ENCODE measurements around the gene C12orf76. TPM values are rescaled to one million over a fixed set of nuclear protein-coding genes. Genes with fewer than 3 reads are reported as not detected.
A peak's percentile ranks its signal among the peaks of the same experiment; 100 is the strongest.
"Not testable (repeated sequence)": the region's sequence is repeated elsewhere in the genome, so short reads cannot be mapped to it uniquely, and the experiment has no call there.

C12orf76 gene
- polyA plus RNA-seq, 2 of the 4 experiments (the other 2 are of a cell fraction): 13.3 to 22.6 TPM

GRCh38 chr12:110012659-110013058 lies 35.7 kb downstream of the C12orf76 start:
- Histone ChIP-seq H3K9me3 (no peaks in the 10 kb centered on the region), H3K4me1 (peaks cover 8% of the 10 kb centered on the region; the same call in 2 of the 3 replicates), H3K4me2 (no peak overlapping the region), H3K4me3 (no peak overlapping the region), H3K27ac (no peak overlapping the region)
- FAIRE-seq: no peak
- no peak for ATAC-seq
- DNase-seq (ENCODE audit: low read depth in 1 of 2, low spot score in 1 of 2): no peak
- ChIA-PET CTCF (interaction anchor here (1.2 to 1.3 kb wide), 2 partner anchors 9 to 25 kb away, joined by 3 read pairs; no protein-coding TSS in a partner anchor), POLR2A (no interaction called here)
- WGBS (ENCODE audit: missing lambda C conversion rate): 91% methylated on average over 4 of the region's 4 CpGs
- no peak for TF ChIP-seq TP53 (CRISPR knock-in tag; IDR thresholded peaks at IDR 0.05)
- peak in 1 of 2 experiments; percentile 66; a peak in 2 of 4 replicates for TF ChIP-seq CEBPB (IDR thresholded peaks at IDR 0.05)
- no peak for TF ChIP-seq KDM5A (IDR thresholded peaks at IDR 0.05)
- TF ChIP-seq NR3C1 (IDR thresholded peaks at IDR 0.05): no peak
- no peak for TF ChIP-seq MAFK (IDR thresholded peaks at IDR 0.05; ENCODE audit: partially characterized antibody)

- Histone ChIP-seq H3K27ac (no peak overlapping the region), H3K4me2 (no peak overlapping the region), H3K4me1 (peaks cover 8% of the 10 kb centered on the region; the same call in 2 of the 3 replicates), H3K4me3 (no peak overlapping the region), H3K9me3 (no peaks in the 10 kb centered on the region)
- ChIA-PET CTCF (no interaction called here), POLR2A (no interaction called here)
- ATAC-seq (no peak), FAIRE-seq (no peak), DNase-seq (ENCODE audit: low read depth in 1 of 2, low spot score in 1 of 2) (no peak)
- TF ChIP-seq RAD21 (conservative IDR thresholded peaks at IDR 0.05 in 1 of 2, IDR thresholded peaks at IDR 0.05 in 1 of 2): no peak
- no peak for TF ChIP-seq KDM5A (IDR thresholded peaks at IDR 0.05)
- TF ChIP-seq GATA3 (IDR thresholded peaks at IDR 0.05; ENCODE audit: borderline replicate concordance): no peak
- TF ChIP-seq ZFP36 (IDR thresholded peaks at IDR 0.05; ENCODE audit: borderline replicate concordance, partially characterized antibody): no peak
- peak in 1 of 2 experiments; percentile 66; a peak in 3 of 4 replicates for TF ChIP-seq CEBPB (IDR thresholded peaks at IDR 0.05)
- 85% methylated on average over 6 of the region's 6 CpGs for WGBS (ENCODE audit: missing lambda C conversion rate)
Observed at GRCh38 chr12:110012137-110012536, 36.2 kb downstream of the C12orf76 start.

- H3K27ac ChIP-seq: no peak overlapping the region
- H3K9me3 ChIP-seq: no peaks in the 10 kb centered on the region
- TF ChIP-seq BCL3 (IDR thresholded peaks at IDR 0.05) (no peak), EHMT2 (IDR thresholded peaks at IDR 0.05; ENCODE audit: low read depth) (no peak), CHD4 (IDR thresholded peaks at IDR 0.05; ENCODE audit: borderline replicate concordance) (no peak), FOSB (CRISPR knock-in tag; IDR thresholded peaks at IDR 0.05) (no peak), MAX (IDR thresholded peaks at IDR 0.05) (no peak), RNF2 (IDR thresholded peaks at IDR 0.05; ENCODE audit: borderline replicate concordance, low read depth) (no peak), CHD2 (IDR thresholded peaks at IDR 0.05; ENCODE audit: low read length, partially characterized antibody) (no peak)
- FAIRE-seq: no peak
- DNase-seq (ENCODE audit: low read depth in 1 of 2, low spot score in 1 of 2): no peak
- ChIA-PET CTCF (interaction anchor here (0.6 to 1.2 kb wide), 3 partner anchors 11 to 1811 kb away, joined by 3 to 5 read pairs (median 4); no protein-coding TSS in a partner anchor), POLR2A (no interaction called here)
- ATAC-seq: no peak
- no peak overlapping the region for H3K4me3 ChIP-seq
- H3K4me2 ChIP-seq: no peak overlapping the region
- peaks cover 8% of the 10 kb centered on the region; the same call in 2 of the 3 replicates for H3K4me1 ChIP-seq
- 91% methylated on average over 13 of the region's 13 CpGs for WGBS (ENCODE audit: missing lambda C conversion rate)
Observed at GRCh38 chr12:110010853-110011723, 37.2 kb downstream of the C12orf76 start.

GRCh38 chr12:110008681-110009398 lies 39.5 kb downstream of the C12orf76 start:
- CTCF ChIA-PET; H3K4me2 ChIP-seq; ATAC-seq; DNase-seq (ENCODE audit: low read depth in 1 of 2, low spot score in 1 of 2); H3K9me3 ChIP-seq; FAIRE-seq; H3K27ac ChIP-seq; H3K4me3 ChIP-seq; POLR2A ChIA-PET; H3K4me1 ChIP-seq: not testable (repeated sequence)
- 88% methylated on average over 15 of the region's 15 CpGs for WGBS (ENCODE audit: missing lambda C conversion rate)
